GM15510 (cell line): ENCODE results near the gene LDLR.

ENCODE experiments used
- POLR2A ChIP-seq: IDR thresholded peaks from 3 replicates; pipeline ENCODE4 v1.6.1; 2011; ENCODE audit warnings: borderline replicate concordance; ENCODE audit not compliant: insufficient read length; ENCODE audit errors: extremely low read depth

LDLR gene

GRCh38 chr19:11061952-11062351, 27.3 kb upstream of the LDLR start:
- TF ChIP-seq POLR2A, result no peak

DNA sequence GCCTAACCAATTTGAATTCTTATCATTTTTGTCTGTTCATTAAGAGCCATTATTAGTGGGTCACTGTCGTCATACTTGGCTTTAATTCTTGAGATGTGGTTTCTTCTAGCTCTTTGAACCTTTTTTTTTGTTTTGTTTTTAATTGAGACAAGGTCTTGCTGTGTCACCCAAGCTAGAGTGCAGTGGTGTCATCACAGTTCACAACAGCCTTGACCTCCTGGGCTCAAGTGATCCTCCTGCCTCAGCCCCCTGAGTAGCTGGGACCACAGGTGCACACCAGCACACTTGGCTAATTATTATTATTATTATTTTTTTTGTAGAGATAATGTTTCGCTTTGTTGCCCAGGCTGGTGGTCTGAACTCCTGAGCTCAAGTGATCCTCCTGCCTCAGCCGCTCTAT, 25.8 kb upstream of the LDLR start:
- TF ChIP-seq POLR2A, result no peak

- TF ChIP-seq POLR2A, result no peak
Observed at GRCh38 chr19:11064831-11065303, 24.4 kb upstream of the LDLR start.

DNA sequence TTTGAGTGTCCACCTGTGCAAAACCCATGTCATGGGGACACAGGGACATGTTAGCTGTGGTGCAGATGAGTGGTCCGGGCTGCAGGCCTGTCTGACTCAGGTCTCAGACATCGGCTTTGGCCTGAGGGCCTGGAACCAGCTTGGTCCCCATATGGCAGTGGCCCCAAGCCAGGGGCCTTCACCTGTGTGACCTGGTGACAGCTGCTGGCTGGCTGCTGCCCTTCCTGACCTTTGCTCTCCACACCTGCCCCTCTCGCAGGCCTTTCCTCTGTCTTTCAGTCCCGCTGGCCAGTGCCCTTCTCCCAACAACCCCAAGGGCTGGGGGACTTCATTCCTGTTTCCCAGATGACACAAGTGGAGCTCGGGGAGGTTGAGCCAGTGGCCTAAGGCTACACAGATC, 22.9 kb upstream of the LDLR start:
- no peak for TF ChIP-seq POLR2A

DNA sequence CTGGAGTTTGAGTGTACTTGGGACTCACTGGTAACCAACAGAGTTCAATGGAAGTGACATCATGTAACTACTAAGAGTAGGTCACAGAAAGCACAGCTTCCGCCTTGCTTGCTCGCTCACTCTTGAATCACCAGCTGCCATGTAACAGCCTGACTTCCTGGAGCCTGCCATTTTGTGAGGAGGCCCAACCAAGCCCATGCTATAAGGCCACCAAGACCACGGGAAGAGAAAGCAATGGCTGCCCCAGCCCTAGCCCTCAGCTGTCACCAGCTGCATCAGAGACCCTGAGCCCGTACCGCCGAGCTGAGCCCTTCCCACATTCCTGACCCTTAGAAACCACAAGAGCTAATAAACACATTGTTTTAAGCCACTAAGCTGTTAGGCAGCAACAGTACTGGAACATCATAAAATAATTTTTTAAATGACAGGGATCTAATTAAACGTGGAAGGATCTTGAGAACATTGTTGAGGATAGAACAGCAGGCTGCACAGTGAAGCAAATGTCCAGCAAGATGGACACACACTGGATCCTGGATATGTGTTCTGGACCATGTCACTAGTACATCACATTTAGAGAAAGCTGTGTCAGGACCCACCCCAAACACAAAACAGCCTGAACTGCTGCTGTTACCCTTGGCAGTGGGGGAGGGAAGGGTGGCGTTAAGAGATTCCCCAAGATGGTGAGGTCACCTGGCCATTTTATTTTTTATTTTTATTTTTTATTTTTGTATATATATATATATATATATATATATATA, 21.7 kb upstream of the LDLR start:
- TF ChIP-seq POLR2A, result no peak

- no peak for TF ChIP-seq POLR2A
Observed at GRCh38 chr19:11069561-11069960, 19.7 kb upstream of the LDLR start.

DNA sequence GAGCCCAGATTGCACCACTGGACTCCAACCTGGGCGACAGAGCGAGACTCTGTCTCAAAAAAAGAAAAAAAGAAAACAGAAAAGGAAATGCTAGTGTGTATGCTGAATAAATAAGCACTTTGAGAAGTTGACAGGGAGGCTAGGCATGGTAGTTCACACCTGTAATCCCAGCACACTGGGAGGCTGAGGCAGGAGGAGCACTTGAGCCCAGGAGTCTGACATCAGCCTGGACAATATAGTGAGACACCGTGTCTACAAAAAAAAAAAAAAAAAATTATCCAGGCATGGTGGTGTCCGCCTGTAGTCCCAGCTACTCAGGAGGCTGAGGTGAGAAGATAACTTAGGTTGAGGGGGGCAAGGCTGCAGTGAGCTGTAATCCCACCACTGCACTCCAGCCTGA, 19.1 kb upstream of the LDLR start:
- TF ChIP-seq POLR2A, result no peak

- no peak for TF ChIP-seq POLR2A
Observed at GRCh38 chr19:11073568-11073967, 15.7 kb upstream of the LDLR start.

DNA sequence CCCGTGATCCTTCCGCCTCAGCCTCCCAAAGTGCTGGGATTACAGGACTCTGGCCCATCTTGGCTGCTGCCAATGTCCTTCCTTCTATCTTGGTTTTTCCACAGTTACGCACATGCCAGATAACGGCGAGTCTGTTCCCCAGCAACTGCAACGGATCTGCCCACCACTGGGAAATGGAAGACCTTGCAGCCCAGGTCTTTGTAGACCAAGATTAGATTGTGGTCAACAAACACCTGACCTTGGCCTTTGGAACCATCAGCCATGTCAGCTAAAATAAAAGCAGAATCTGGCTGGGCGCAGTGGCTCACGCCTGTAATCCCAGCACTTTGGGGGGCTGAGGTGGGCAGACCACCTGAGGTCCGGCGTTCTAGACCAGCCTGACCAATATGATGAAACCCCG, 10.4 kb upstream of the LDLR start:
- no peak for TF ChIP-seq POLR2A

DNA sequence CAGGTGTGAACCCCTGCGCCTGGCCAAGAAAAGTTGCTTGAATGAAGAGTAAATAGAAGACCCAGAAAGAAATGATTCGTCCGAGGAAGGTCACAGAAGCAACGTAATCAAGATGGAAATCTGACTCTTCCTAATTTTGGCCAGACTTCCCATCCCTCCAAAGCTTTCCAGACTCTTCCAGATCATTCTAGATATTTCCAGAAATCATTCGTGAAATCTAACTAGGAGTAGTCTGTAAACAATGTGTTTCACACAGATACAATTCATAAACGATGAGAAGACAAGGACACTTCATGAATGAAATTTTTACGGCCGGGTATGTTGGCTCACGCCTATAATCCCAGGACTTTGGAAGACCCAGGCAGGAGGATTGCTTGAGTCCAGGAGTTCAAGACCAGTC, 9.3 kb upstream of the LDLR start:
- no peak for TF ChIP-seq POLR2A

DNA sequence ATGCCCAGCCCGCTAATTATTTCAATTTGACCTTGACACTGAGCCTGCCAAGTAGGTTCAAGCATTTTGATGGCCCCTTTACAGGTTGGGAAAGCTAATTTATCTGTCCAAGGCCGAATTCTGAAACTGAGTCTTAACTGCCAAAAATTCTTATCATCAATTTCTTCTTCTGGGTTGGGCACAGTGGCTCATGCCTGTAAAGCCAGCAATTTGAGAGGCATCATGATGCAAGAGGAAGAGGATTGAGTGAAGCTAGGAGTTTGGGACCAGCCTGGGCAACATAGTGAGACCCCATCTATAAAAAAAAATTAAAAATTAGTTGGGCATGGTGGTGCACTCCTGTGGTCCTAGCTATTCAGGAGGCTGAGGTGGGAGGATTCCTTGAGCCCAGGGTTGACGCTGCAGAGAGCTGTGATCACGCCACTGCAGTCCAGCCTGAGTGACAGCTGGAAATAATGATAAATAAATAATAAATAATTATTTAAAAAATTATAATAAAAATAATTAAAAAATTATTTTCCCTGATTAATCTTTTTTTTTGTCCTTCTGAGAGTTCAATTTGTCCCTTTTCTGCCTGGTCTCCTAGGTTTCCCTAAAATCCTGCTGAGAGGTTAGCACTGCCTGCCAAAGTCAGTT, 1.3 kb upstream of the LDLR start:
- TF ChIP-seq POLR2A, result no peak

DNA sequence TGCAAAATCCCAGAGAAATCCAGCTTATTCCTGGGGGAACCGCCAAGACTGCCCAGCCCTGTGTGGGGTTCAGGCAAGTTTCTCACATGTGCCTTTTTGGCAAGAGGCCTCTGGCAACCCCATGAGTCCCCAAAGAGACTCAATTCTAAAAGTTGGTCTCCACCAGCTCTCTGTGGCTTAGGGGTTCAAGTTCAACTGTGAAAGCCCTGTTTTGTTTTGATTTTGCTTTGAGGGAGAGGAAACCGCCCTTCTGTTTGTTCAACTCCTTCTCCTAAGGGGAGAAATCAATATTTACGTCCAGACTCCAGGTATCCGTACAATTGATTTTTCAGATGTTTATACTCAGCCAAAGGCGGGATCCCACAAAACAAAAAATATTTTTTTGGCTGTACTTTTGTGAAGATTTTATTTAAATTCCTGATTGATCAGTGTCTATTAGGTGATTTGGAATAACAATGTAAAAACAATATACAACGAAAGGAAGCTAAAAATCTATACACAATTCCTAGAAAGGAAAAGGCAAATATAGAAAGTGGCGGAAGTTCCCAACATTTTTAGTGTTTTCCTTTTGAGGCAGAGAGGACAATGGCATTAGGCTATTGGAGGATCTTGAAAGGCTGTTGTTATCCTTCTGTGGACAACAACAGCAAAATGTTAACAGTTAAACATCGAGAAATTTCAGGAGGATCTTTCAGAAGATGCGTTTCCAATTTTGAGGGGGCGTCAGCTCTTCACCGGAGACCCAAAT, 583 bp upstream of the LDLR start:
- TF ChIP-seq POLR2A, result no peak

- peak; percentile 86 for TF ChIP-seq POLR2A
Observed at GRCh38 chr19:11090264-11090996, 1.2 kb downstream of the LDLR start.

DNA sequence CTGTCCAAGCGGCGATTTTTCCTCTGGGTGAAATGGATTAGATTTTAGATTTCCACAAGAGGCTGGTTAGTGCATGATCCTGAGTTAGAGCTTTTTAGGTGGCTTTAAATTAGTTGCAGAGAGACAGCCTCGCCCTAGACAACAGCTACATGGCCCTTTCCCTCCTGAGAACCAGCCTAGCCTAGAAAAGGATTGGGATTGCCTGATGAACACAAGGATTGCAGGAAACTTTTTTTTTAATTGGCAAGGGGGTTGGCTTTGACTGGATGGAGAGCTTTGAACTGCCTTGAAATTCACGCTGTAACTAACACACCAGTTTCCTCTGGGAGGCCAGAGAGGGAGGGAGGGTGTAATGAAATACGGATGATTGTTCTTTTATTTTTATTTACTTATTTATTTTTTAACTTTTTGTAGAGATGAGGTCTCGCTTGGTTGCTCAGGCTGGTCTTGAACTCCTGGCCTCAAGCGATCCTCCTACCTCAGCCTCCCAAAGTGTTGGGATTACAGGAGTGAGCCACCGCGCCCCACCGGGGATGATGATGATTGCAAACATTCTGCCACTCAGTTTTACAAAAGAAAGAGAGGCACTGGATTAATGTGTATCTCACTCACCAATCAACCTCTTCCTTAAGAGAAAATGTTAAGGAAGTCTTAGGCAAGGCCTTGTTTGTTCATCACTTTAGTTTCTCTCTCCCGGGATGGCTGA, 1.9 kb downstream of the LDLR start:
- no peak for TF ChIP-seq POLR2A

DNA sequence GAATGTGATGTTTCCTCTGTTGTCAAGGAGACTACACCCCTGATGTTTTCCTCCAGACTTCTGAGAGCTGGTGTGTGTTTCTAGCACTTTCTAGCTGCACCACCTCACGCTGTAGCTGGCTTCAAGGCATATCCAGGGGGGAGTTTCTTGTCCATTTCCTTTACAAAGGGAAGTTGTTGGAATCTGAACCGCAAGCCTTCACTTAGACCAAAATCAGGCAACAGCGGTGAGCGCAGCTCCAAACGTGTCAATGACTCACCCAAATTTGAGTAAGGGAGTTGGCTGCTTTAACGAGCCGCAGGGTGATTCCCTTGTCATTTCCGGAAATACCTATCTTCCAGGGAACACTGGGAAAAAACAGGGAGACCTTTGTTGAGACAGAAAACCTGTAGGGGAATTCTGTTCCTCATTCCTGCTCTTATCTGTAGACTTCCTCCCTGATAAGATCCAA, 2.5 kb downstream of the LDLR start:
- no peak for TF ChIP-seq POLR2A

- no peak for TF ChIP-seq POLR2A
Observed at GRCh38 chr19:11092181-11092538, 2.9 kb downstream of the LDLR start.
